Measurements from ENCODE around the gene KRTAP4-11.
"Not testable (repeated sequence)": the region's sequence is repeated elsewhere in the genome, so short reads cannot be mapped to it uniquely, and the experiment has no call there.

KRTAP4-11 gene

DNA sequence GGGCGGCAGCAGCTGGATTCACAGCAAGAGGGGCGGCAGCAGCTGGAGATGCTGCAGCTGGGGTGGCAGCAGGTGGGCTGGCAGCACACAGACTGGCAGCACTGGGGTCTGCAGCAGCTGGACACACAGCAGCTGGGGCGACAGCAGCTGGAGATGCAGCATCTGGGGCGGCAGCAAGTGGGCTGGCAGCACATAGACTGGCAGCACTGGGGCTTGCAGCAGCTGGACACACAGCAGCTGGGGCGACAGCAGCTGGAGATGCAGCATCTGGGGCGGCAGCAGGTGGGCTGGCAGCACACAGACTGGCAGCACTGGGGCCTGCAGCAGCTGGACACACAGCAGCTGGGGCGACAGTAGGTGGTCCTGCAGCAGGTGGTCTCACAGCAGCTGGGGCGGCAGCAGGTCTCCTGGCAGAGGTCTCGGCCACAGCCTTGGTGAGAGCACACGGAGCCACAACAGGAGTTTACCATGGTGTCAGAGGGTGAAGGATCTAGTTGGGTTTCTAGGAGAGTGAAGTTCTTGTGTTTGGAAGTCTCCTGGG lies at the start of gene KRTAP4-11:
Gene KRTAP4-11 (minus strand): TSS at position 528 of the 541 bp plus-strand sequence. CDS start 58 bp downstream, at position 470.
- DNase-seq = not testable (repeated sequence)

DNA sequence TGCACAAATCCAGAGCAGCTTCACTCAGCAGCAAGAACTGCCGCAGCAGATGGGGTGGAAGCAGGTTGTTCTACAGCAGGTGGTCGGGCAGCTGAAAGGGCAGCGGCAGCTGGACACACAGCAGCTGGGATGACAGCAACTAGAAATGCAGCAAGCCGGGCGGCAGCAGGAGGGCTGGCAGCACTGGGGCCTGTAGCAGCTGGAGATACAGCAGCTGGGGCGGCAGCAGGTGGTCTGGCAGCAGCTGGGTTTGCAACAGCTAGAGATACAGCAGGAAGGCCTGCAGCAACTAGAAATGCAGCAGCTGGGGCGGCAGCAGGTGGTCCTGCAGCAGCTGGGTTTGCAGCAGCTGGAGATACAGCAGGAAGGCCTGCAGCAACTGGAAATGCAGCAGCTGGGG lies 49.4 kb upstream of the KRTAP4-11 start:
- DNase-seq = no peak

DNA sequence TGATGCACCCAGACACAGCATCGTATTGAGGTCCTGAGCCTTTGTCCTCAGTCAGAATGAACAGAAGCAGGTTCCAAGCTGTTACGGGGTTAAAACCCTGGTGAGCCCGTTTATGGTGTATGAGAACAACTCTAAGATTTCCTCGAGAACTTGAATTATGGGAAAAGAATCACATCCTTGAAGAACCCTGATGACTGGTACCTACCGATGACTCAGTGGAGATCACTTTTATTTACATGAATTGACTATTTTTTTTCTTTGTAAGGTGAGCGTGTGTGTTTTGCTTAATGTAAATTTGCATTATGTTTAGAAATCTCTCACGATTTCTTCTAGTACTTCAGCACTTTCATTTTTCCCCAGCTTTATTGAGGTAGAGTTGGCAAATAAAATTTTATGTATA lies 45.7 kb upstream of the KRTAP4-11 start:
- no peak for DNase-seq

DNA sequence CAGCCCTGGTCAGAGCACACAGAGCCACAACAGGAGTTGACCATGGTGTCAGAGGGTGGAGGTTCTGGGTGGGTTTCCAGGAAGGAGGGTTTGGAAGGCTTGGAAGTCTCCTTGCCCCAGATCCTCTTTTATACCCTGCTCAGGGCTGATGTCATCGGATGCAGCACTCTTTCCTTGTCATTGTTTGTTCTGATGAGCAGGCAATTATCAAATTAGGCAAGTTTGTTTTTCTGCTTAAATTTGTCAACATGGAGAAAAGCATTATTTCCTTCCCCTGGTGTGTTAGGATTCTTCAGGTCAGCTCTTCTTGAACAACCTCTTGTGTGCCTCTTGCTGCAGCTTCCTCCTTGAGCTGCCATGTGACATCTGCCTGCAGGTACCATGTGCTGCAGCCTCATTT lies 42.5 kb upstream of the KRTAP4-11 start, which contains the start of gene KRTAP4-4:
Gene KRTAP4-4 (minus strand): TSS at position 101 of the 400 bp plus-strand sequence. CDS start 57 bp downstream, at position 44.
- no peak for DNase-seq

DNA sequence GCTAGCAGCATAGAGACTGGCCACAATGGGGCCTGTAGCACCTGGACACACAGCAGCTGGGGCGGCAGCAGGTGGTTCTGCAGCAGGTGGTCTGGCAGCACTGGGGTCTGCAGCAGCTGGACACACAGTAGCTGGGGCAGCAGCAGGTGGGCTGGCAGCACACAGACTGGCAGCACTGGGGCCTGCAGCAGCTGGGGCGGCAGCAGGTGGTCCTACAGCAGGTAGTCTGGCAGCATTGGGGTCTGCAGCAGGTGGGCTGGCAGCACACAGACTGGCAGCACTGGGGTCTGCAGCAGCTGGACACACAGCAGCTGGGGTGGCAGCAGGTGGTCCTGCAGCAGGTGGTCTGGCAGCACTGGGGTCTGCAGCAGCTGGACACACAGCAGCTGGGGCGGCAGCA lies 42.0 kb upstream of the KRTAP4-11 start:
- DNase-seq = not testable (repeated sequence)

DNA sequence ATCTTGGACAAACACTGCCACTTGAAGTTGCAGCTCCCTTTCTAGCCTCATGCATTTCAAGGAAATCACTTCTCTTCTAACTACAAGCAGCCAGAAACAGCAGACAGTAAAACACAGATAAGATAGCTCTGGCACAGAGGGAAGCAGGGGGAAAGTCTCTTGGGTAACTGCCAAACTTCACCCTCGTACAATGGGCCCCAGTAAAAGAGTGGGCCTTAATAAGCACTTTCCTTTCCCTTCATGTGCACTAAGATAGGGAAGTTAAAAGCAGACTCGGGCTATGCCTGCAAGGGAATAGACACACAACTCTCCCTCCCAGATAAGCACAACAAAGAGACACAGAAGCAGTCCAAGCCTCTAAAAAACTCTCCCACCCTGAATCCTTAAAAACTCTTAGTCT lies 35.7 kb upstream of the KRTAP4-11 start:
- no peak for DNase-seq

DNA sequence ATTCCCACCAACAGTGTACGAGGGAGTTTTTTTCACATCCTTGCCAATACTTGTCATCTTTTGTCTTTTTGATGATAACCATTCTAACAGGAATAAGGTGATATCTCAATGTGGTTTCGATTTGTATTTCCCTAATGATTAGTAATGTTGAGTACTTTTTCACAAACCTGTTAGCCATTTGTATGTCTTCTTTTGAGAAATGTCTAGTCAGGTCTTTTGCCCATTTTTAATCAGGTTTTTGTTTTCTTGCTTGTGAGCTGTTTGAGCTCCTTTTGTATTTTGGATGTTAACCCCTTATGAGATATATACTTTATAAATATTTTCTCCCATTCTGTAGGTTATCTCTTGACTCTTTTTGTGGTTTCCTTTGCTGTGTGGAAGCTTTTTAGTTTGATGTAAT lies 33.4 kb upstream of the KRTAP4-11 start:
- no peak for DNase-seq

DNA sequence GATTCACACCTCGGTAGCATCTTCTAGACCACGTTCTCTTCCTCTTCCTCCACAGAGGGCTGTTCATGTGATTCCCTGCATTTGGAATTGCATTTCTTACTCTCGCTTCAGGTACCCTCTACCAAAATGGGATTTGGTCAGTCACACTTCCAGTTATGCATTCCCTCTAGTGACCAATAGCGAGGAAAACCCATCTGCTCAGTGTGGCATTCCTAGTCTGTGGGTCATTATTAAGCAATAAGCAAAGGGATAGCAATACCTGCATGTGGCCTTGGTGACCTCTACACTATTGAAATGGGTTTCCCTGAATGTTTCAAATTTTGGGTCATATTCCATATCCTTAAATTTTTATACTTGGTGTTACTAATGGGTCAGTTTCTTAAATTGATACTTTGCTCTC lies 31.9 kb upstream of the KRTAP4-11 start:
- DNase-seq = no peak

DNA sequence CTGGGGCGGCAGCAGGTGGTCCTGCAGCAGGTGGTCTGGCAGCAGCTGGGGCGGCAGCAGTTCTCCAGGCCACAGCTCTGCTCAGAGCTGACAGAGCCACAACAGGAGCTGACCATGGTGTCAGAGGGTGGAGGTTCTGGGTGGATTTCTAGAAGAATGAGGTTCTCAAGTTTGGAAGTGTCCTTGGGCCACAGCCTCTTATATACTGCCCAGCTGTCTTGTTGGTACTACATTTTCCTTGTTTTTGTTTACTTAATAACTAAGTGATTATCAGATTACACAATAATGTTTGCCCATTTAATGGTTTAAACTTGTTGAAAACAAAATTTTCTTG lies 31.4 kb upstream of the KRTAP4-11 start, which contains the start of gene KRTAP4-5:
Gene KRTAP4-5 (minus strand): TSS at position 174 of the 334 bp plus-strand sequence. CDS start 58 bp downstream, at position 116.
- DNase-seq = no peak

DNA sequence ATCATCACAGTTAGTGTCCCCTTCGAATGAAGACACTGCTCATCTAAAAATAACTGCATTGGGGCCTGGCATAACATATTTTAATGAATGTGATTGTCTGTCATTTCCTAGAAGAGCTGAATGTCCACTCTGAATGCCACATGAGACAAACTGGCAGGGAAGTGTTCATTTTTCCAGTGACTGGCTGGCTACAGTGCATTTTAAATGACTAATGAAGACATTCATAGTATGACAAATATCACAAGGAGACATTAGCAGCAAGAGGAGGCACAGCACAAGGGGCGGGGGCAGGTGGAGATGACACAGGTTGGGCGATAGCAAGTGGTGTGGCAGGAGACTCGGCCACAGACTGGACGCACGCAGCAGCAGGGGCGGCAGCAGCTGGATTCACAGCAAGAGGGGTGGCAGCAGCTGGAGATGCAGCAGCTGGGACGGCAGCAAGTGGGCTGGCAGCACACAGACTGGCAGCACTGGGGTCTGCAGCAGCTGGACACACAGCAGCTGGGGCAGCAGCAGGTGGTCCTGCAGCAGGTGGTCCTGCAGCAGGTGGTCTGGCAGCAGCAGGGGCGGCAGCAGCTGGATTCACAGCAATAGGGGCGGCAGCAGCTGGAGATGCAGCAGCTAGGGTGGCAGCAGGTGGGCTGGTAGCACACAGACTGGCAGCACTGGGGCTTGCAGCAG lies 30.9 kb upstream of the KRTAP4-11 start:
- not testable (repeated sequence) for DNase-seq

DNA sequence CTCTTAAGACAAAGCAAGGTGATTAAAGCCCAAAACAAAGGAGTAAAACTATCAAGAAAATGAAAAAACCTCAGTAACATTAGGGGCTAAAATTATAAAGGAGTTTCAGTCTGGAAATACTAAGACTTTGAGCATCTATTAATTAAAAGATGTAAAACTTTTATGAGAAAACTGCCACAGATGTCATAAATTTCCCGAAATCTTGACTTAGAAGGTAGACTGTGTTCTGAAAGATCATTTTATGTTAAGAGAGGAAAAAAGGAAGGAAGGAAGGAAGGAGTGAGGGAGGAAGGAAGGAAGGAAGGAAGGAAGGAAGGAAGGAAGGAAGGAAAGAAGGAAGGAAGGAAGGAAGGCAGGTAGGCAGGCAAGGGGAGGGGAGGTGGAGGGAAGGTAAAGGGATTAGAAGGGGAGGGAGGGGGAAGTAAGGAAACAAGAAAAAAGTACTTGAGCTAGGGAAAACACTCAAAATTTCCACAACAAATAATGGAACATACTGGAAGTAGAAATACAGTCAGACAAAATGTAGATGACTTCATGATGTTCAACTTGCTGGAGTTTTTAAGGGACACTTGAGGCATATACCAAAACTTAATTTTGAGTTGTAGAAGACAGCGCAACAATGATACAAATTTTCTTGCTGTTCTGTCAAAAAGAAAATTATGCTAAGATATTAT lies 29.5 kb upstream of the KRTAP4-11 start:
- no peak for DNase-seq

DNA sequence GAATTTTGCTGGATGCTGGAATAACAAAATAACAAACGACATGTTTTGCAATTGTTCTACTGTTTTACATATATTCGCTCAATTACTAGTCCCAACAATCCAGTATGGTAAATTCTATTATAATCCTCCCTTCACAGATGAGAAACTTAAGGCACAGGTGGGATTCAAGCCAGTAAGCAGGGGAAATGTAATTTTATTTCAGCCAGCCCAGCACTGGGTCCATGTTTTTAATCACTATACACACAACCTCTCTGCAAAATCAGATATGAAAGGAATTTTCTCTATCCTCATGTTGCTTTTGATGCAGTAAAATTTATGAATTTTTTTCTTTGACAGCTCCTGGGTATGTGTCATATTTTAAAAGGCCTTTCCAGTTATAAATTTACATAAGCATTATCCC lies 27.1 kb upstream of the KRTAP4-11 start:
- DNase-seq = no peak

DNA sequence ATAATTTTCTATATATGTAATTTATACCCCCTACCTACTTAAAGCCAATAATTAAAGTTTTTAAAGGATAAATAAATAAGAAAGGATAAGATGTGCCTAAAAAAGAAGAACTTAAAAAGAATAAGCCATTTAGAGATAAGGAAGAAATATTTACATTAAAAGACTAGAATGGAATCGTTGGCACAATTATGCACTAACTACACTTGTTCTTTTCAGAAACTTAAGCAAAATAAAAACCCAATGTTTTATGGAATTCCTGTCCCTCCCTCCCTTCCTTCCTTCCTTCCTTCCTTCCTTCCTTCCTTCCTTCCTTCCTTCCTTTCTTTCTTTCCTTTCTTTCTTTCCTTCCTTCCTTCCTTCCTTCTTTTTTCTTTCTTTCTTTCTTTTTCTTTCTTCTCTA lies 26.7 kb upstream of the KRTAP4-11 start:
- no peak for DNase-seq

DNA sequence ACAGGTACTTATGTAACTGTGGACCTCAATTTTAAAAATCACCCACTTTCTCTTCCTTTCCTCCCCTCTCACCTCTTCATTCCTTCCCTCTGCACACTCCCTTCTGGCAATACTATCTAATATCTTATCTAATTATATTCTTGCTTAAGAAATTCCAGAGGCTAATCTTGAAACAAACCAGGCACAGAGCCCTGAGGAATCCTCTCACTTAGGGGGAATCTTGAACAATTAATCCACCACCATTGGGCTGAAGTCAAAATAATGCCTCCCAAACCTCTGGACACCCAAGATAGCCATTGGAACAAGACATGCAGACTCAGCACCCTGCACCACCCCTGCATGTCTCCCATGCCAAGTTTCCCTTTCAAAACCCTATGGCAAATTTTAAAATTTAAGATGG lies 23.2 kb upstream of the KRTAP4-11 start:
- DNase-seq = no peak

DNA sequence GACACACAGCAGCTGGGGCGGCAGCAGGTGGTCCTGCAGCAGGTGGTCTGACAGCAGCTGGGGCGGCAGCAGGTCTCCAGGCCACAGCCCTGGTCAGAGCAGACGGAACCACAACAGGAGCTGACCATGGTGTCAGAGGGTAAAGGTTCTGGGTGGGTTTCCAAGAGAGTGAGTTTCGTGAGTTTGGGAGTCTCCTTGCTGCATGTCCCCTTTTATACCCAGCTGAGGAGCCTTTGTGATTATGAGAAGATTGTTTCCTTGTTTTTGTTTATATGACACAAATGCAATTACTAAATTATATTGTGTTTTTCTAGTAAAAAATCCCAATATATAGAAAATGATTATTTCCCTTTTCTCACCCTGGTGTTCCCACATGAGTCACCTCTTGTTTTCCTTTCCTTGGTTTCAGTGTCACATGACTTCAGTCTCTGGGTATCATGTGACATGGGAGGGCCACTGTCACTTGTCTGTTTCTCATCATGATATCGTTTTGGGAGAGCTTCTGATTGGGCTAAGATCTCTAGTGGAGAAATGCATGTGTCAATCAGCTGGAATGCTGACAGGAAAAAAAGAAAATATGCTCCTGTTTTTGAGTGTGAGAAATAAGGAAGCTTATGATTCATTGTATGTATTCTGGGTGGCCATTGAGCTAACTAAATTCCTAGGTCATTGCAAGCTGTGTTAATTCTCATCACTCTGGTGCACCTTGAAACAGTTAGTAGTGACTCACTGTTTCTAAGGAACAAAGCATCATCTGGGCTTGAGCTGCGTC lies 22.4 kb upstream of the KRTAP4-11 start, which contains the start of gene KRTAP4-6:
Gene KRTAP4-6 (minus strand): TSS at position 185 of the 772 bp plus-strand sequence. CDS start 57 bp downstream, at position 128.
- no peak for DNase-seq

DNA sequence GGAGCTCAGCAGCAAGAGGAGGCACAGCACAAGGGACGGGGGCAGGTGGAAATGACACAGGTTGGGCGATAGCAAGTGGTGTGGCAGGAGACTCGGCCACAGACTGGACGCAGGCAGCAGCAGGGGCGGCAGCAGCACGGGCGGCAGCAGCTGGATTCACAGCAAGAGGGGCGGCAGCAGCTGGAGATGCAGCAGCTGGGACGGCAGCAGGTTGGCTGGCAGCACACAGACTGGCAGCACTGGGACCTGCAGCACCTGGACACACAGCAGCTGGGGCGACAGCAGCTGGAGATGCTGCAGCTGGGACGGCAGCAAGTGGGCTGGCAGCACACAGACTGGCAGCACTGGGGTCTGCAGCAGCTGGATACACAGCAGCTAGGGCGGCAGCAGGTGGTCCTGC lies 21.7 kb upstream of the KRTAP4-11 start:
- not testable (repeated sequence) for DNase-seq

DNA sequence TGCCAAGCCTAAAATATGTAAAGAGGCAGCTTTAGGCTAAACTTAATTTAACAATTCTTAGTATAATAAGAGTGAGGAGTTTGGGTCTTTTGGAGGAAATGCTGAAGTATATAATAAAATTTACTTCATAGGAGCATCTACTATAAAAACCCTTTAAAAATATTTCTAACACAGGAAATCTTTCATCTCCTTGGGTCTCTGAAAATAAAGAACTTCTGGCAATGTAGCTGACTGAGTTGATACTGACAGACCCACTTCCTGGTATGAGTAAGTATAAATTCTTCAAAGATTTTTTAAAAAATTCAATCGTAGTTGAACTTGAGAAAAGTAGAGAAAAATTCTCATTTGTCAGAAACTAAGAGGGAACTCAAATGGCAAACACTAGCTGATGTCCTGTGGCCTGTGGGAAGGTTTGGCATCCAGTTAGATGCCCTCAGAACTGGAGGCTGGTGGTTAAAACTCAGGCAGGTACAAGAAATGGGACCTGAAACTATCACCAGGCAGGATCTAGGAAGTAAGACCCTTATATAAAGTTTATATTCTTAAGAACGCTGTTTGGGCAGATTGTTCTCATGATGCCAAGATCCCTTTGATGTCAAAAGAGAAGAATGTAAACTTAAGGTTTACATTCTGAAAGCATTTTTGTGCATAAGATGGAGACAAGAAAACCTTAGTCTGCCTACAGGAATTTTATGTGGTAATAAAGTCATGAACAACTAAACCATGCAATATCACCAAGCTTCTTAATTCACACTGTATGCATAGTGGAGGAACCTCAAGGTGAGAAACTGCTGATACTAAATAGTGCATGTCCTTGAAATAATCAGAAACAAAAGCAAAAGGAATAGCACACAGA lies 15.9 kb upstream of the KRTAP4-11 start:
- peak in 3 of 6 experiments; percentile 34 to 44 (median 43) for DNase-seq

DNA sequence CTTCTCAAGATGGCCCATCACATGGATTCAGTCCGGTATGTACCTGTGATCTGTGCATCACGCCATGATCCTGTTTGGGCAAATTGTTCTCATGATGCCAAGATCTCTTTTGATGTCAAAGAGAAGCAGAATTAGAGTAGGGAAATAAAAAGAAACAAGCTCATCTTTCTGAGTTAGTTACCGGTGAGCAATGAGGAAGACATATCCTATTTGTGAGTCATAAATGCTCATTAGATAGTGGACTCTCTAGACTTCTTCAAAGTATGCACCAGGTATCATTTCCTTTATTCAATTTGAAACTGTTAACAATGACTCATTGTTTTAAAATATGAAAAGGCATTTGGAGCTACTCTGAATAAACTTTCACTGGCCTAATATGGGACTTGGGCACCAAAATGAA lies 13.8 kb upstream of the KRTAP4-11 start:
- no peak for DNase-seq

DNA sequence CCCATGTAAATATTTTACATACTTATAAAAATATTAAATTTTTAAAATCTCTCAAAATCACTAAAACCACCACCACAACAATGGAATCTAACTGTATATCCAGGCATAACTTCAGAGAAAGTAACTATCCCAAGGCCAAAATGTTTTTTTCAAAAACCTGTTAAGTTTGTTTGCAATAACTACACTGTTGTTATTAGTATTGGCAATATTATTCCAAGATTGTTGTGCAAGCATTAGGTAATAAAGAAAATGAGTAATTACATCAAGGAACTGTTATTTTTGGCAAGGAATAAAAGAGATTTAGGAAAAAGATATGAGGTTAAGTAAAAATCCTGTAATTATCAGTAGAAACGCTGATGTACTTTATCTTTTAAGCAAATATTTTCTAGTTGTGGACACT lies 9.2 kb upstream of the KRTAP4-11 start:
- DNase-seq = no peak

DNA sequence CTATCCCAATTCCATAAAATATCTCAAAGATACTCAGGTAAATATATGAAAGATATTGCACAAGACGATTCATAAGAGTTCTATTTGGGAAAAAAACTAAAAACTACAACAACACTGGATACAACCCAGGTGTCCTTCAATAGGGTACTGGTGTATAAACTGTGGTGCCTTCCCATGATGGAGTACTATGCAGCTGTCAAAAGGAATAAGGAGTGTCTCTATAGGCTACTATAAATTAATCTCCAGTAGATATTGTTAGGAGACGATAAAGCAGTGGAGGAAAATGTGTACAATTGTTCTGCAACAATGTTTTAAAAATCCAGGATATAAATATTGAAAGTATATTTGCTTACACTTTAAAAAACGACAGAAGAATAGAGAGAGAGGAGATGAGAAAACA lies 8.2 kb upstream of the KRTAP4-11 start:
- DNase-seq = no peak

DNA sequence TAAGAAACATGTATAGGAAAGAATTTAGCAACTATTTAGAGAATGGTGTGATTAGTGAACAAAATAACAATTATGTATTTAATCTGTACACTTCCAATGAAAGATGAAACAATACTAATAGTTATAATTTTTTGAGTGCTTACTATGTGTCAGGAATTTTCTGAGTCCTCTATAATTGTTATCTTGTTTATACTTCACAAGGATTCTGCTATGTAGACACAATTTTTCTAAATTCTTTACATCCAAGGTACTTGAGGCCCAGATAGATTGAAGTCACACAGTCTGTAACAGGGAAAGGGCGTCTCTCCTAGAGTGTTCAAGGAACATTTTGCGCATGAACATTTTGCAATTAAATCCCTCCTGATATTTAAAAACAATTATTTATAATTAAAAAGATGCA lies 6.9 kb upstream of the KRTAP4-11 start:
- DNase-seq = no peak

DNA sequence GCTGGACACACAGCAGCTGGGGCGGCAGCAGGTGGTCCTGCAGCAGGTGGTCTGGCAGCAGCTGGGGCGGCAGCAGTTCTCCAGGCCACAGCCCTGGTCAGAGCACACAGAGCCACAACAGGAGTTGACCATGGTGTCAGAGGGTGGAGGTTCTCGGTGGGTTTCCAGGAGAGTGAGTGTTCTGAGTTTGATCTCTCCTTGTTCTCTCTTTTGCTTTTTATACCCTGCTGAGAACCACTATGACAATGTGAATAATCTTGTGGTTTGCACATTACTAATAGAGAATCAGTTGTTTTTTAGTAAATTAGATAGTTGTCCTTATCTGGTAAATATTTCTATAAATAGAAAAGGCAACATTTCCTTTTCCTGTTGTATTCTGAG lies 5.8 kb upstream of the KRTAP4-11 start, which contains the start of gene KRTAP4-12:
Gene KRTAP4-12 (minus strand): TSS at position 192 of the 381 bp plus-strand sequence. CDS start 60 bp downstream, at position 132.
- DNase-seq = not testable (repeated sequence)
